Loucy (cell line): ENCODE data around the gene PDXK.

Experiments used
- CTCF ChIP-seq: fragments of 200-600 bp; sonication (generic); conservative IDR thresholded peaks from 2 replicates; pipeline ENCODE4 v1.5.1; 2014; ENCODE audit warnings: mild to moderate bottlenecking, antibody characterized with exemption, low read length
- EZH2phosphoT487 ChIP-seq: fragments of 200-600 bp; IDR thresholded peaks from 2 replicates; pipeline ENCODE4 v1.6.1; 2018; ENCODE audit warnings: antibody characterized with exemption, mild to moderate bottlenecking, moderate library complexity, borderline replicate concordance

DNA sequence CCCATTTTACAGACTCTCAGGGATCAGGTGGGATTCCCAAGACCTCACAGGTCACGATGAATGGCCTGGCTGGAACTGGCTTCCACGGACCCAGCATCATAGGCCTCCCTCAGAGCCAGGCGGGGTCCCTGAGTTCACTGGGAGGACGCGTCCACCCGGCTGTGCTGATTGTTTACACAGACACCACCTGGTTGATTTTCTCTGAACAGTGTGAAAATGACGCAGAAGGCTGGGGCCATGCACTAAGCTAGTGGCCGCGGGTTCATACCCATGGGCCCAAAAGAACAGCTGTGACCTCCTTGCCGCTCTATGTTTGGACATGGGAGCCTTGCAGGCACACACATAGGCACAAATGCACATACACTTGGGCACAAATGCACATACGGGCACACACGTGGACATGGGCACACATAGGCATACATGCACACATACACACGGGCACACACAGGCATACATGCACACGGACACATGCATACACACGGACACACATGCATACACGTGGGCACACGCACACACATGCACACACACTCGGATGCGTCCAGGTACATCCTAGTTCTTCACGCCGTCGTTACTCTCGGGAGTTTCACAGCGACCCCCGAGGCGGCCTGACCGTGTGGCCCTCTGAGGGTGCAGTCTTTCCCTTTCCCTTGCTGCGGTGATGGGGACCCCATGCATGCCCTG lies 34.0 kb downstream of the PDXK start:
- no peak for TF ChIP-seq CTCF
- no peak for TF ChIP-seq EZH2phosphoT487
